Type B pancreatic cell (in vitro differentiated cells): Measurements from ENCODE around the gene COMMD3. TPM values are rescaled to one million over a fixed set of nuclear protein-coding genes. Genes with fewer than 3 reads are reported as not detected.
A peak's percentile ranks its signal among the peaks of the same experiment; 100 is the strongest.

Source experiments
- DNase-seq: peaks from one replicate; pipeline ENCODE4 v3.0.0; 2021; ENCODE audit warnings: mixed read lengths; ENCODE audit not compliant: unreplicated experiment; ENCODE audit errors: extremely low spot score
- H3K27ac Mint-ChIP-seq: 2 replicates; pipeline ENCODE4 v1.8.0; 2021; ENCODE audit warnings: mild to moderate bottlenecking, mixed read lengths
- H3K27me3 Mint-ChIP-seq: 2 replicates; pipeline ENCODE4 v1.8.0; 2021; ENCODE audit warnings: mixed read lengths
- H3K36me3 Mint-ChIP-seq: 2 replicates; pipeline ENCODE4 v1.8.0; 2021; ENCODE audit warnings: mixed read lengths
- H3K4me1 Mint-ChIP-seq: one replicate; pipeline ENCODE4 v1.8.0; 2021; ENCODE audit warnings: mixed read lengths; ENCODE audit not compliant: unreplicated experiment
- H3K4me3 Mint-ChIP-seq: 2 replicates; pipeline ENCODE4 v1.8.0; 2021; ENCODE audit warnings: mild to moderate bottlenecking, mixed read lengths
- H3K9me3 Mint-ChIP-seq: 2 replicates; pipeline ENCODE4 v1.8.0; 2021; ENCODE audit warnings: mixed read lengths
- total RNA-seq: library from RNA; stranded (reverse); gene quantifications from 2 replicates; pipeline ENCODE4 v1.2.1, GENCODE V29; 2021; ENCODE audit warnings: low replicate concordance
- TF ChIP-seq, protein P1 (sequence below): fragments of 200-600 bp; sonication (generic); conservative IDR thresholded peaks from 2 replicates; pipeline ENCODE4 v1.5.0; 2021; ENCODE audit warnings: antibody characterized with exemption, mild to moderate bottlenecking

COMMD3 gene
- total RNA-seq, 1 donor from 2014 or later = 42.5 TPM

DNA sequence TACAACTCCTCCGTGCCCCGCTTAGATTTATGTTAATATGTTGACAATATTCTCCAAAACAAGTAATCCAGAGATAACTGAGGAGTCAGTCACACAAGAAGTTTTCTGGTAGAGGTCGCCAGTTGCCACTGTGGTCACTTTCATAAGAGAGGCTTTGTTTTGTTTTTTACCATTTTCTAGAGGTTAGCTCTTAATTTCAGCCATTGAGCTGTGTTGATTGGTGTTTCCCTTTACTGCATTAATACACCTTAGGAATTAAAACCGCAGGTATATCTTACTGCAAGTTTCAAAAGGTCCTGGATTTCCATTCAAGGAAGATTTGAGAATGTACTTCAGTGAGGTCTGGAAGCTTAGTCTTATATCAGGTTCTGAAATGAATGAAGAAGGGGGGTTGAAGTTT is 8.2 kb downstream of the COMMD3 start:
- peaks cover 15% of the 10 kb centered on the region for H3K36me3 Mint-ChIP-seq
- DNase-seq = no peak
- TF ChIP-seq, protein P1, sequence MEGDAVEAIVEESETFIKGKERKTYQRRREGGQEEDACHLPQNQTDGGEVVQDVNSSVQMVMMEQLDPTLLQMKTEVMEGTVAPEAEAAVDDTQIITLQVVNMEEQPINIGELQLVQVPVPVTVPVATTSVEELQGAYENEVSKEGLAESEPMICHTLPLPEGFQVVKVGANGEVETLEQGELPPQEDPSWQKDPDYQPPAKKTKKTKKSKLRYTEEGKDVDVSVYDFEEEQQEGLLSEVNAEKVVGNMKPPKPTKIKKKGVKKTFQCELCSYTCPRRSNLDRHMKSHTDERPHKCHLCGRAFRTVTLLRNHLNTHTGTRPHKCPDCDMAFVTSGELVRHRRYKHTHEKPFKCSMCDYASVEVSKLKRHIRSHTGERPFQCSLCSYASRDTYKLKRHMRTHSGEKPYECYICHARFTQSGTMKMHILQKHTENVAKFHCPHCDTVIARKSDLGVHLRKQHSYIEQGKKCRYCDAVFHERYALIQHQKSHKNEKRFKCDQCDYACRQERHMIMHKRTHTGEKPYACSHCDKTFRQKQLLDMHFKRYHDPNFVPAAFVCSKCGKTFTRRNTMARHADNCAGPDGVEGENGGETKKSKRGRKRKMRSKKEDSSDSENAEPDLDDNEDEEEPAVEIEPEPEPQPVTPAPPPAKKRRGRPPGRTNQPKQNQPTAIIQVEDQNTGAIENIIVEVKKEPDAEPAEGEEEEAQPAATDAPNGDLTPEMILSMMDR = no peak
- peak overlapping the region; percentile 82 for H3K27ac Mint-ChIP-seq
- peak overlapping the region; percentile 93 for H3K4me3 Mint-ChIP-seq
- no peaks in the 10 kb centered on the region for H3K9me3 Mint-ChIP-seq
- peaks cover 51% of the 10 kb centered on the region for H3K27me3 Mint-ChIP-seq
- peaks cover 39% of the 10 kb centered on the region for H3K4me1 Mint-ChIP-seq

DNA sequence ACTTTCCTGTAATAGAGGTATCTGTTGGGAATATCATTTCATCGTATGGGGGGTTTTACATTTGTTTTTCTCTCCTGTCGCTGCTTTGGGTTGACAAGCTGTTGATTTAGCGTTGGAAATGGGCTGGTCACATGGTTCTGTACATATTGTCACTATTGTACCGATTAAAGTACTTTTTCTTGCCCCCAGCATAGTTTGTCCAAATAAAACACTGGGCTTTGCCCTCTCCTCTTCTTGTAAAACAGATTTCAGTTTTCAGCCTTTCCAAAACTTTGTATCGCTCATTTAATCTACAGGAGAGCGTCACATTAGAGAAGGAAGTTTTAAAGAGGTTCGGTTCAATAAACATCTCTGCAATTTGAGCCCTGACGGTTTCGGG is 8.7 kb downstream of the COMMD3 start:
- Mint-ChIP-seq H3K27me3 (peaks cover 51% of the 10 kb centered on the region), H3K4me3 (peak overlapping the region; percentile 93), H3K4me1 (peaks cover 36% of the 10 kb centered on the region), H3K36me3 (peaks cover 20% of the 10 kb centered on the region), H3K9me3 (no peaks in the 10 kb centered on the region), H3K27ac (peak overlapping the region; percentile 82)
- DNase-seq = no peak
- TF ChIP-seq, protein P1 = no peak

DNA sequence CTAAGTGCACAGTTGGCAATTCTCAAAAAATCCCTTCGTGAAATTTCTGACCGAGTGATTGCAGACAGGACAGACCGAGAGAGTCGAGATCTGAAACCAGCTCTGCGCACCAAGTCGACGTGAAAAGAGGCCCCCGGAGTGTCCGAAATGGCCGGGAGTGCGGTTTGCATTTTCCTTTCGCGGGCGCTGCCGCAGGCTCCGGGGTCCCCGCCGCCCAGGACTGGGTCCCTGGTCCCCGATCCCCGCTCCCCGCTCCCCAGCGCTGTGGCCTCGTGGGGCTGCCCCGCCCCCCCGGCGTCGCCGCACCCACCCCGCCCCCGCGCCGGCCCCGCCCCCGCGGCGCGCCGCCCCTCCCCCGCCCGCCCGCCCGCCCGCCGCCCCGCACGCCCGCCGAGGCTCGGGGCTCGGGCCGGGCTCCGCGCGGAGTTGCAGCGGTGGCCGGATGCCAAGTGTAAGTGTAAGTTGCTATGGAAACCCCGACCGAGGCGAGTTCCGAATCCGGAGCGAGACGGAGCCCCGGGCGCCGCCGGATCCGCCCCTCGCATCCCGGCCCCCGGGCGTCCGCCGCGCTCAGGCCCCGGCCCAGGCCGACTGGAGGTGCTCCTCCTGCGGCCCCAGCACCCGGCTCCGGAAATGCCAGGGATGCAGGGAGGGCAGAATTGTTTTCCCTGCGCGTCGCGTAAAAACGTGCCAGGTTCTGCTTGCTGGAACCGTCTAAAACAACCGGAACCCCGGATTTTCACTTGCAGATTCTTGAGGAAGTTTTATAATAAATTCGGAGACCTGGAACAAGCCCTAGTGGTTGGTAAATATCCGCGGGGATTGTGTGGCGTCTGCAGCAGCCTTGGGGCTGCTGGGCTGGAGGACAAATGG is 9.3 kb downstream of the COMMD3 start:
- DNase-seq = peak; percentile 84
- Mint-ChIP-seq H3K27me3 (peaks cover 46% of the 10 kb centered on the region), H3K36me3 (peaks cover 17% of the 10 kb centered on the region), H3K9me3 (no peaks in the 10 kb centered on the region), H3K4me1 (peaks cover 32% of the 10 kb centered on the region), H3K4me3 (peak overlapping the region; percentile 93), H3K27ac (peak overlapping the region; percentile 82)
- TF ChIP-seq, protein P1 = peak; percentile 51

DNA sequence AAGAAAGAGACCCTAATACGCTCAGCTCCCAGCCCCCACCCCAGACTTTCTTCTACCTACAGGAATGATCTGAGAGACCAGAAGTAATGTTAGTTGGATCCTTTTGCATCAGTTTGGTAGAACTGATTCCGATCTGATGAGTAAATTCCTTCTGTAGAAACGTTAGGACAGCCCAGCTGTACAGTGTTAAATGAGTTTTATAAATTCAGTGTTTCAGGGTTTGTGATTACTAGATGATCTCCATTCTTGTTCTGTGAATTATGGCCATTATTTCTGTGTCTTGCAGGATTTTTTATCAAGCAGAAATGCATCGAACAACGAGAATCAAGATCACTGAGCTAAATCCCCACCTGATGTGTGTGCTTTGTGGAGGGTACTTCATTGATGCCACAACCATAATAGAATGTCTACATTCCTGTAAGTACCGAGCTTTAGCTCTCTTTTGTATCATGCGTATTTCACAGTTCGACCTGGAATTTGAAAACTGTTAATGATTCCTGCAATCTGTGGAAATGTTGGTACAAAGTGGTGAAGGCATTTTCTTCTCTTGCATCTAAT is 10.0 kb downstream of the COMMD3 start:
- H3K36me3 Mint-ChIP-seq = peaks cover 17% of the 10 kb centered on the region
- no peak for DNase-seq
- no peaks in the 10 kb centered on the region for H3K9me3 Mint-ChIP-seq
- H3K4me3 Mint-ChIP-seq = peak overlapping the region; percentile 85
- TF ChIP-seq, protein P1 = no peak
- peaks cover 52% of the 10 kb centered on the region for H3K27me3 Mint-ChIP-seq
- H3K4me1 Mint-ChIP-seq = peaks cover 32% of the 10 kb centered on the region
- peak overlapping the region; percentile 51 for H3K27ac Mint-ChIP-seq

DNA sequence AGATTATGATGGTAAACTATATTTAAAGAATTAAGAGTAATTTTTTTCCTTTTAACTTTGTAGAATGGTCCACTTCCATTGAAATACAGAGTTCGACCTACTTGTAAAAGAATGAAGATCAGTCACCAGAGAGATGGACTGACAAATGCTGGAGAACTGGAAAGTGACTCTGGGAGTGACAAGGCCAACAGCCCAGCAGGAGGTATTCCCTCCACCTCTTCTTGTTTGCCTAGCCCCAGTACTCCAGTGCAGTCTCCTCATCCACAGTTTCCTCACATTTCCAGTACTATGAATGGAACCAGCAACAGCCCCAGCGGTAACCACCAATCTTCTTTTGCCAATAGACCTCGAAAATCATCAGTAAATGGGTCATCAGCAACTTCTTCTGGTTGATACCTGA is 13.0 kb downstream of the COMMD3 start:
- TF ChIP-seq, protein P1 = no peak

More for the DNA sequence above, 13.0 kb downstream of the COMMD3 start:
- Mint-ChIP-seq H3K4me3 (no peak overlapping the region), H3K27ac (no peak overlapping the region), H3K4me1 (peaks cover 20% of the 10 kb centered on the region), H3K9me3 (no peaks in the 10 kb centered on the region), H3K27me3 (peaks cover 58% of the 10 kb centered on the region), H3K36me3 (peaks cover 17% of the 10 kb centered on the region)
- DNase-seq = no peak
